Epidermal melanocyte (primary cell): Measurements from ENCODE around the gene TM4SF4.

Experiments
- DNase-seq: peaks from one replicate; pipeline ENCODE4 v3.0.0; 2011; ENCODE audit warnings: low spot score; ENCODE audit not compliant: insufficient read length

Gene TM4SF4

DNA sequence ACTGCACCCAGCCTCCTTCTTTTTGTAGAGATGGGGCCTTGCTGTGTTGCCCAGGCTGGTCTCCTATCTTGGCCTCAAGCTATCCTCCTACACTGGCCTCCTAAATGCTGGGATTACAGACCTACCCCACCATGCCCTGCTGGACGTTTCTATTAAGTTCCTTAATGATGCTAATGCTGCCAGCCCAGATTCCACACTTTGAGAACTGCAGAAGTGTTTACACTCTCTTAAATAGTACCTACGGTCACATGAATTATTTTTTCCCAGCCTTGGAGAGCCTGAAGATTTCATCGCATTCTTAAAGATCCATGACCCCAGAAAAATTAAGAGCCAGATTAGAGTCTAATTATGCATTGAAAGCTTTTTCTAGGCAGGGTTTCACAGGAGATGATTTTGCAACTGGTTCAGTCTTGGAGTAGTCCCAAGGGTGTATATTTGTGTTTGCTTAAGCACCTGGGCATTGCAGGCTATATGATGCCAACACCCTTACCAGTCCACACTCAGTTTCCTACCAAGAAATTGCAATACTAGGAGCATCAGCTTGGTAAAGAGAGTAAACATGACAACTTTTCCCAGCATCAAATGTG lies 36.6 kb downstream of the TM4SF4 start:
- DNase-seq: no peak

GRCh38 chr3:149512073-149512782 lies 37.7 kb downstream of the TM4SF4 start:
- DNase-seq: no peak

GRCh38 chr3:149514471-149514870 lies 40.0 kb downstream of the TM4SF4 start:
- no peak for DNase-seq

- no peak for DNase-seq
Measured at GRCh38 chr3:149515249-149515648, 40.8 kb downstream of the TM4SF4 start.

GRCh38 chr3:149516920-149517319 lies 42.4 kb downstream of the TM4SF4 start:
- no peak for DNase-seq

DNA sequence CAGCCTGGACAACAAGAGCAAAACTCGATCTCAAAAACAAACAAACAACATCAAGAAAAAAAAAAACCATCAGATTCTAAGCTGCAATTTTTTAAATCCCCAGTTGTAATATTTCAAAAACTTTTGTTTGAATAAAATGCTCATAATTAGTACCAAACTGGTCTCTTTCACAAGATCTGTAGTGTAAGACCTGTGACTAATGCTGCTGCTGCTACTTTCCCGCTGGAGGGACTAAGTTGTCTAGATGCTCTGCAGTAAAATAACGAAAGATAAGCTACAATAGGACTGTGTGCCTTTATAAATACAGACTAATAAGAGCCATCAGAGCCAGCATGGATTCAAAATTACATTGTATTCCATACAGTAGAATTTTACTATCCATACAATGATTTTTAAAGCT lies 45.4 kb downstream of the TM4SF4 start:
- DNase-seq: no peak

DNA sequence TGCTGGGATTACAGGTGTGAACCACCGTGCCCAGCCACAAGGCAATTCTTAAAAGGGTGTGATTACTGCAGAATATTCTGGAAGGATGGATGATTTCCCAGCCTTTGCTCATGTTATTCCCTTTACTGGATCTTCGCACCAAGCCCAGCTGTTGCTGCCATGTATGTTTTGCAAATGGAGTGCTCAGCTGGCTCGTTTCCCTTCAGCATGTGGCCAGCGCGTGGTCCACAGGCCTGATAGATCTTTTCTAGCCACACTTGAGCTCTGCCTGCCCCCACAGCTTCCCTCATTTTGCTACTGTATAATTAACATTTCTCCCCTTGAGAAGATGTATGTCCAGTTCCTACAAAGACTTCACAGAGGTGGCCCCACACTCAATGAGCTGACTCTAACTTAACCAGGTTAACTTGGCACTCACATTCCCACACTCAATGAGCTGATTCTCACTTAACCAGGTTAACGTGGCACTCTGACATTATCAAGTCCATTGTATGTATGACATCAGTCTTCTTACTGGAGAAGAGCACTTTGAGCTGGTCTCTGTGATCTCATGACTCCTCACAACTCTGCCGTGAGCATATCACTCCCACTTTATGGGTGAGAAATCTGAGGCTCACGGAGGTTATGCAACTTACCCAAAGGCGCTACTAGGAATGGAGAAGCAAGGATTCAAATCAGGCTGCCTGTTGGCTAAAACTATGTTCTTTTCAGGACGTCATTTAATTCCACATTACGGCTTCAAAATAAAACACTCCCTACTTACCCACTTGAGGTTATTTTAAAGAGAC lies 49.2 kb downstream of the TM4SF4 start:
- no peak for DNase-seq

- no peak for DNase-seq
Measured at GRCh38 chr3:149527531-149528339, 53.2 kb downstream of the TM4SF4 start.

GRCh38 chr3:149528340-149528650 lies 53.8 kb downstream of the TM4SF4 start:
- no peak for DNase-seq

GRCh38 chr3:149529099-149529498 lies 54.6 kb downstream of the TM4SF4 start:
- DNase-seq: no peak

GRCh38 chr3:149532489-149533180 lies 58.1 kb downstream of the TM4SF4 start:
- DNase-seq: no peak

GRCh38 chr3:149534082-149534481 lies 59.6 kb downstream of the TM4SF4 start:
- DNase-seq: no peak

GRCh38 chr3:149534671-149535332 lies 60.3 kb downstream of the TM4SF4 start:
- DNase-seq: no peak

DNA sequence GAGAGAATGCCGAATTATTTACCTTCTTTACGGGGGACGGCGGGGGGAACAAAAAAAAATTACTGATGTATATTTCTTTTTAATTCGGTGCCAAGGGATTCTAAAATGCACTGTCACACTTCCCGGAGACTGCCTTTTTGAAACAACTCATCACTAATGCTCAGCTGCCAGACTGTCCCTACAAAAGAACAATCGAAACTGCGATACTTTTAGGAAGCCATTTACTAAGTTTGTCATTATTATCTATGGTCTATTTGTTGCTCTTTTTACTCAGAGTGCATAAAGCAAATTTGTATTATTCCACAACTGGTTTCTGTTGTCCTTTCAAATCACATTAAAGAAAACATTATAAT lies 60.8 kb downstream of the TM4SF4 start:
- no peak for DNase-seq

GRCh38 chr3:149536429-149536828 lies 61.9 kb downstream of the TM4SF4 start:
- no peak for DNase-seq

DNA sequence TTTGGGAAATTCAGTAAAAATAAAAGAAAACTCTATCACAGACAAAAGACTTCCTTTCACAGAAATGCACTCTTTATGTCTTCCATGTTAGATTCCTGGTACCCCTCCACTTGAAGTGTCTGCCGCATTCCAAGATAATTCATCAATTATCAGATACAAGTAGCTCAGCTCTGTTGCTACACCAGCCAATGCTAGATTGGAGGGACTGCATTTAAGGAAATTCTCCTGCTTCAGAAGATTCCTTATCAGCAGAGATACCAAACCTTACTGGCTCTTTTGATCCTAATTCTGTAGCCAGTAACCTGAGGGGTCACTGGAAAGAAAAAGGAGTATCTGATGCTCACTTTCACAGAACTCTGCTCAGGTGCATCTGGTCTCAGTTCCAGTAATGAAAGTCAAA lies 63.9 kb downstream of the TM4SF4 start:
- DNase-seq: no peak

- no peak for DNase-seq
Measured at GRCh38 chr3:149541091-149541491, 66.6 kb downstream of the TM4SF4 start.

- no peak for DNase-seq
Measured at GRCh38 chr3:149542375-149543312, 68.1 kb downstream of the TM4SF4 start.

GRCh38 chr3:149545049-149545448 lies 70.6 kb downstream of the TM4SF4 start:
- no peak for DNase-seq

- DNase-seq: no peak
Measured at GRCh38 chr3:149547413-149547812, 72.9 kb downstream of the TM4SF4 start.
